Lung microvascular endothelial cell (primary cell): Measurements from ENCODE around the gene PABPN1L. TPM values are rescaled to one million over a fixed set of nuclear protein-coding genes. Genes with fewer than 3 reads are reported as not detected.
"Not testable (repeated sequence)": the region's sequence is repeated elsewhere in the genome, so short reads cannot be mapped to it uniquely, and the experiment has no call there.

Experiments used
- DNase-seq, 2 donors: peaks; one replicate each; pipeline versions ENCODE4 v3.0.0 to v3.0.0-alpha.2; 2010; ENCODE audit warnings: low read depth in 2 of 2
- total RNA-seq: library from RNA; depleted of rRNA; stranded (reverse); fragments of >200 nt; gene quantifications from 2 replicates; pipeline ENCODE4 v1.2.1, GENCODE V29; 2014

Gene PABPN1L
- total RNA-seq, 1 donor from 2014 or later, result not detected

DNA sequence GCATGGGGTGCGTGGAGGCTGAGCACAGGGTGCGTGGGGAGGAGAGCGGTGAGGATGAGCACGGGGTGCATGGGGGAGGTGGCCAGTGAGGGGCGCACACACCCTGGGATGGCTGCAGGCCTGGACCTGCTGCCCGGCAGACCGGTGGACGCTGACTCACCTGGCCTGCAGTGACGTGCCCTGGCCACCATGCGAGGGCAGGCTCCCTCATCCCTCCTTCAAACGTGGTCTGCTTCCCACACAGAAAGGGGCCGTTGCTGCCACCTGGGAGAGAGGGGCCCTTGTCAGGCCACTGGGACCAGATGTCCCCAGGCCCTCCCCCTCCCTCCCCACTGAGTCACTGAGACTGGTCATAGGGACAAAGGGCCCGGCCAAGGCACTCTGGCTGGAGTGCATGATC, 34.6 kb downstream of the PABPN1L start:
- no peak for DNase-seq

DNA sequence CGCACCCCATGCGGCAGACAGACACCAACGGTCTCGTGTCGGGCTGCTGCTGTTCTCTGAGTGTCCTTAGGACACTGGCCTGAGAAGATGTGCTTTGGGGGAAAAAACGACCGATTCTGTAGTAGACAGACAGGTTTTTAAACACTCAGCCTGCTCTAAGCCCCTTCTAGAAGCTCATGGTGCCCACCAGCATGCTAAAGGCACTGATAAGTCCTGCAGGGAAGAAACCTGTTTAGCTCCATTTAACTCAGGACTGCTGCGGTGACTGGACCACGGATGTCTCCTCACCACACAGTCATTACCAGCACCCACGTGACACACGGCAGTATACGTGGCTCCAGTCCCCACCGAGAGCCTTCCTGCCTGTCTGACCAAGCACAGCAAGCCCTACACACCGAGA, 35.7 kb downstream of the PABPN1L start:
- DNase-seq, result no peak

DNA sequence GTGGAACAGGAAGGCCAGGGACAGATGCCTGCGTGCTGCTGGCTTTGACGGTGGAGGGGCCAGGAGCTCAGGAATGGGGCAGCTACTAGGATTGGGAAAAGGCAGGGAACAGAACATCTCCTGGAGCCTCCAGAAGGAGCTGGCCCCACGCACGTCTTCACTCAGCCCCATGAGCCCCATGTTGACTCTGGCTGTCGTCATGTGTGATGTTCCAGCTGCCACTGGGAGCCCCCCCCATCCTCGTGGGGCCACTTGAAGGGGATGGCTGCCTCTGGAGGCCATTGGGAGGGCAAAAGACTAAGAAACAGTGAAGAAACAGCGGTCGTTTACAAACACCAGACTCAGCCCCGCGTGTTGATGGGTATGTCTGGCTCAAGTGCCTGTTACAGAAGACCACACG, 36.2 kb downstream of the PABPN1L start:
- DNase-seq, result no peak

DNA sequence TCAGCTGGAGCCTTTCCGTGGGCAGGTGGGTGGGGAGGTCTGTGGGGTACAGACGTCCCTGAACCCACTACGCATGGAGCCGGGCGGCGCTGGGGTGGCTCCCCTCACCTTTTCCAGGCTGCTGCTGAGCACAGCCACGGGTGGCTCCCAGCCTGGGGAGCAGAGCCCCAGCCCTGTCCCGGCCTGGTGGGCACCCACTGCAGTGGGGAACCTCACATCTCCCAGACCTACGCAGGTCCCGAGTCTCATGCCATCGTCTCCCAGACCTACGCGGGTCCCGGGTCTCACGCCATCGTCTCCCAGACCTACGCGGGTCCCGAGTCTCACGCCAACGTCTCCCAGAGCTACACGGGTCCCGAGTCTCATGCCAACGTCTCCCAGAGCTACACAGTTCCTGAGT, 37.7 kb downstream of the PABPN1L start:
- no peak for DNase-seq

DNA sequence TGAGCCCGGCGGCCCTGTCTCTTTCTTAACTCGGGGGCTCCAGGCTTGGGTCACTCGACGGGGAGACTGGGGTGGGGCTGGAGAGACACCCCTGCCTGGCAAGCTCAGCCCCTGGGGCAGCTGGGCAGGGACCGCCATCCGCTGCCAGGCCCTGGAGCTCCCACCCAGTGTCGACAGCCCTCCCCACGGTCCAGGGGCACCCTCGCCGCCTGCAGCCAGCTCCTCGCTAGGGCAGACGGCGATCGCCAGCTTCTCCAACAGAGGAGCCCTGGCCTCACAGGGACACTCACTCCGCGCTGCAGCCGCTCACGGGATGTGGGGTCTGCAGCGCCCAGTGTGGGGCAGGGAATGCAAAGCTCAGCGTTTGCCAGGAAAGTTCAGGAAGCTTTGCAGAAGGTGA, 38.7 kb downstream of the PABPN1L start:
- DNase-seq, result no peak

DNA sequence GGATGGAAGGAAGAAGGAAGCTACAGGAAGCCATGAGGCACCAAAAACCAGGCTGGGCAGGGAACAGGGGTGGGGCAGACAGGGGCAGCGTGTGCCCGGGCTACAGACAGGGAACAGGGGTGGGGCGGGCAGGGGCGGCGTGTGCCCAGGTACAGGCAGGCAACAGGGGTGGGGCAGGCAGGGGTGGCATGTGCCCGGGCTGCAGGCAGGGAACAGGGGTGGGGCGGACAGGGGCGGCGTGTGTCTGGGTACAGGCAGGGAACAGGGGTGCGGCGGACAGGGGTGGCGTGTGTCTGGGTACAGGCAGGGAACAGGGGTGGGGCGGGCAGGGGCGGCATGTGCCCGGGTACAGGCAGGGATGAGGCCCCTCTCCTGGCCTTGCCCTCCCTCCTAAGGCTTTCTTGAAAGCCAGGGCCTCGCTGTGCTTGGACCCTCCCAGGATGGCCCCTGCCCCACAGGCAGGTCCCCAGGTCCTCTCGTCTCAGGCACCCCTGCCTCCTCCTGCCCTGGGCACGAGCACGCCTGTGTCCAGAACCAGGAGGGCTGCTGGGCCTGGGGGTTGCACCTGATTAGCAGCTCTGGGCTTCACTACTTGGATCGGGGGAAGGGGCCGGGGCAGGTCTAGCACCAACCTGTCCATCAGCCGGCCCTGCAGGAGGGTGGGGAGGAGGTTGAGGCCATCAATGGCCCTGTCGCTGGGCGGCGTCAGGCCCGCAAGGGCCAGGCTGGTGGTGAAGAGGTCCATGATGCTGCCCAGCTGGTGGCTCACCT, 40.2 kb downstream of the PABPN1L start:
- DNase-seq, result no peak

DNA sequence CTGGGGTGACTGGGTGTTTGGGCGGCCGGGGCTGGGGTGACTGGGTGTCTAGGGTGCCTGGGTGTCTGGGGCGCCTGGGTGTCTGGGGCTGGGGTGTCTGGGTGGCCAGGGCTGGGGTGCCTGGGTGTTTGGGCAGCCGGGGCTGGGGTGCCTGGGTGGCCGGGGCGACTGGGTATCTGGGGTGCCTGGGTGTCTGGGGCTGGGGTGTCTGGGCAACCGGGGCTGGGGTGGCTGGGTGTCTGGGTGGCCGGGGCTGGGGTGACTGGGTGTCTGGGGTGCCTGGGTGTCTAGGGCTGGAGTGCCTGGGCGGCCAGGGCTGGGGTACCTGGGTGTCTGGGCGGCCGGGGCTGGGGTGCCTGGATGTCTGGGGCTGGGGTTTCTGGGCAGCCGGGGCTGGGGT, 41.3 kb downstream of the PABPN1L start:
- DNase-seq, result no peak

DNA sequence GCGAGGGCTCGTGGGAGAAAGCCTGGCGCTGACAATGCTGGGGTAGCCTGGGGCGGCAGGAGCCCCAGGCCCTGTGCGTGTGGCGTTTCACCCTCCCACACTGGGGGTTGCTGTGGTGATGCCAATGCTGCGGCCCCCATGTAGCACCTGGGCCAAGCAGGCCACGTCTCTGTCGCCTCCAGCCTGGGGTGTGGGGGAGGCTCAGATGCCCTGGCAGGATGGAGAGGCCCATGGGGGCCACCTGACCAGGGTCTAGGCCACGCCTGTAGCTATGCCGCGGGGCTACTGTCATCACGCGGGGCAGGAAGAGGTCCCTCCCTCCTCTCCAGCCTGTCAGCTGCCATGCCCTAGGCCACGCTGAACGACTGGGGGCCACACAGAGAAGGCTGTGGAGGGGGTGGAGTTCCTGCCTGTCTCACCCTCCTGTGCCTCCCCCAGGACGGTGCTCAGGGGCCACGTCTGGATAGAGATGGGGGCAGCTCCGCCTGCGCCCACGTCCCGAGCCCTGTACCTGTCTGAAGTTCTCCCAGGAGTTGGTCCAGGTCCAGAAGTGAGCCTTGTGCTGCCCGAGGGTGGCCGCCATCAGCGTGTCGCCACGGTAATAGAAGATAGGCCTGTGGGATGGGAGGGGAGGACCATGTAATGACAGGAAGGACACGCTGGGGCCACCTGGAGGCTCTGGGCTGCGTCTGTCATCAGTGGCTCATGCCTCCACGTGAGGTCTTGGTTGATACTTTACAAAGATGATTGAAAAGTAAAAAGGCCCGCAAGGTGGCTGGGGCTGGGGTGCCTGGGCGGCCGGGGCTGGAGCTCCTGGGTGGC, 42.0 kb downstream of the PABPN1L start:
- DNase-seq, result no peak

DNA sequence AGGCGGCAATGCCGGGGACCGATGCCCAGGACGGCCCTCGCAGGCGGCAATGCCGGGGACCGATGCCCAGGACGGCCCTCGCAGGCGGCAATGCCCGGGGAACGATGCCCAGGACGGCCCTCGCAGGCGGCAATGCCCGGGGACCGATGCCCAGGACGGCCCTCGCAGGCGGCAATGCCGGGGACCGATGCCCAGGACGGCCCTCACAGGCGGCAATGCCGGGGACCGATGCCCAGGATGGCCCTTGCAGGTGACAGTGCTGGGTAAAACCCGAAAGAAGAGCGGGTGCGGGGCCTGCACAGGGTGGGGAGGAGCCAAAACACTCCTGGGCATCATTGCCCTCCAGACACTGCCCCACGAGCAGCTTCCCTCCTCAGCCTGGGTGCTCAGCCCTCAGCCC, 42.8 kb downstream of the PABPN1L start:
- DNase-seq, result not testable (repeated sequence)

DNA sequence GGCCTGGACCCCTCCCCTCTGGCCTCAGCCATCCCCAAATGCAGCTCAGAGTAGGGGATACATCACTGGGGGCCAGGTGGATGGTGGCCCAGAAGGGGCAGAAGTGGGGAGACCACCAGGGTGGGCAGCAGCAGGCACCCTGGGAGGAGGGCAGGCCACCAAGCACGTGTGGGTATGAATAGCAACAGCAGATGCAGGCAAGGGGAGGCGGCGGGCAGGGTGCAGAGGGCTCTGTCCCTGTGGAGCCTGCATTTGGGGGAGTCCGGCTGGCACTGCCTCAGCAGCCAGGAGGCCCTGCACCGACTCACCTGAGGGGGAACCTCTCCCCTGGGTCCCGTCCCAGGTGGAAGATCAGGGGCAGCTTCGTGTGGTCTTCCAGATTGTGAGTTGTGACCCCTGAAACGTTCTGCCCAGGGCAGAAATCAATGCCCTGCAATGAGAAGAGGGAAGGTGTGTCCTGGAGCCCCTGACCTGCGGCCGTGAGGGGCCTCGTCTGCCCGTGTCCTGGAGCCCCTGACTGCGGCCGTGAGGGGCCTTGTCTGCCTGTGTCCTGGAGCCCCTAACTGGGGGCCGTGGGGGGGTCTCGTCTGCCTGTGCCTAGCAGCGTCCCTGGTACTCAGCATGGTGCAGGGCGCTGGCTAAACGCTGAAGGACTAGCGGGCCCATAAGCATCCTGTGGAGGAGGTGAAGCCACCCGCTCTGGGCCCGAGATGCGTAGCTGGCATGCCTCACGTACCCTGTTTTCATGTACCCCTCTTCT, 44.0 kb downstream of the PABPN1L start:
- DNase-seq, result no peak

DNA sequence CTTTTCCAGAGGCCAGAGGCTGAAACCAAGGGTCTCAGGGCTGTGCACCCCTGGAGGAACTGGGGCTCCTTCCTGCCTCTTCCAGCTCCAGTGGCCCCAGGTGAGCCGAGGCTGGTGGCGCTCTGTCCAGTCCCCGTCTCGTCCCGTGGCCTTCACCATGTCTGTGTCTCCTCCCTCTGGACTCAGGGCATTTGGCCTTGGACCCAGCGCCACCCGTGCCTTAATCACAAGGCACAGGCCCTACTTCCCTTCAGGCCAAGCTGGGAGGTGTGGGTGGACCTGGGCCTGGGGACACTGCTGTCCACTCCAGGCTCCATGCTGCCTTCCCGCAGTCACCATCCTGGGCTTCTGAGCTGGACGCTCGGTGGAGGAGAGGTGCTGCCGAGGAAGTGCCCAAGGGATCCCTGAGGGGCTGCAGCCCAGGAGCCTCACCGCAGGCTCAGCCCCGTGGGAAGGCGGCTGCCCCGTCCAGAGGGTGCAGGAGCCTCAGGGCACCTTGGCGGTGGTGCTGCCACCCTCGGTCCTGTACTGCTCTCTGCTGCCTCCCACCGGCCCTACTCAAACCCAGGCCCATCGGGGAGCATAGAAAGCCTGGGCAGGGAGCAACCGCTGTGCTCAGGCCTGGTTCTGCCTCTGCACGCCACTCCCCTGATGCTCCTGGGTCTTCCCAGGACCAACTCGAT, 45.2 kb downstream of the PABPN1L start:
- DNase-seq, result no peak

DNA sequence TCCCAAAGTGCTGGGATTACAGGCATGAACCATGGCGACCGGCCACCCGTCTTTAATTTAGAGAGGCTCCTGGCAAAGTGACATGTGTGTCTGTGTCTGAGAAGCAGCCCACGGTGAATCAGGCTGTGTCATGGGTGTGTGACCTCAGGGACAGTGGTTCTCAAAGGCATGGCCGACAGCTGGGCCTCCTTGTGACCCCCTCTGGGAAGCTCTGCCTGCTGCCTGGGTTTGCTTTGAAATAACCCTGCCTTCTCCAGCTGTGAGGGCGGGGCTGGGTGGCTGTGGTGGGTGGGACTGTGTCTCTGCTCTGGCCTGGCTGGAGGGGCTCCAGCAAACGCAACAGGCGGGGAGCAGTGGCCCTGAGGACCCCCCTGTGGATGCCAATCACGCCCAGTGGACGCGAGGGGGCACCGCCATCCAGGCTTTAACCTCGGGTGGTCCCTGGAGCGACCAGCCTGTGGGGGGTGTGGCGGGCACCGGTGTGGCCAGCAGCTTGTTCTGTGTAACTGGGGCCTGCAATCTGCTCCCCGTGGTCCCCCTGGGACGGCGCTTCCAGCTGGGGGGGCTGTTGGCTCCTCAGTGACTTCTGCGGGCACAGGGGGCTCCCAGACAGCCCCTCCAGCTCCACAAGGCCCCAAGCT, 46.0 kb downstream of the PABPN1L start:
- DNase-seq, result no peak

DNA sequence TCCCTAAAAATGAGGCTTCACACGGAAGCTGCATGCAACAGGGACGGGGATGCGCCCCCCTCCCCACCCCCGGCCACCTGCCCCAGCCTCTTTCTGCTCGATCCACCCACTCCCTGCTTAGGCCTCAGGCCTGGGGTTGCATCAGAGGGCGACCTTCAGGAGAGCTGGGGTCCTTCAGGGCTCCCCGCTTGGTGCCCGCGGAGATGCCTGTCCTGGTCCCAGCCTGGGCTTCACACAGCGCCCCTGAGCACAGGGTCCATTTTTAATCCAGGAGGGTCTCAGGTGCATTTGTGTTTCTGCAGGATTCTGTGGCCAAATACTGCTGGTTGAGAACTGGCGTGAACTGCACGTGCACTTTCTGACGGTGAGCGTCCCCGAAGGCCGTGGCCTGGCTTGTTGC, 47.3 kb downstream of the PABPN1L start:
- DNase-seq, result no peak

DNA sequence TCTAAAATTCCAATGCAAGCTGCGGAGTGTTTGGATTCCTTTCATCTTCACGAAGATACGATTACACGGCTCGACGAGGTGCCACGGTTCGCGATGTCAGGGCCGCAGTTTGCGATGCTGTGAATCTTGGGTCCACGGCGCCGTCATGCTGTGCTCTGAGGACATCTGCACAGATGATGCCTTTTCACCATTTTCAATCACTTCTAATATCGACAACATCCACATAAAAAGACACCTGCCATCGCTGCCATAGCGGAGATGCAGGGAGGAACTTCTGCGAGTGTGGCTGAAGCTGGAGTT, 47.9 kb downstream of the PABPN1L start:
- DNase-seq, result no peak

DNA sequence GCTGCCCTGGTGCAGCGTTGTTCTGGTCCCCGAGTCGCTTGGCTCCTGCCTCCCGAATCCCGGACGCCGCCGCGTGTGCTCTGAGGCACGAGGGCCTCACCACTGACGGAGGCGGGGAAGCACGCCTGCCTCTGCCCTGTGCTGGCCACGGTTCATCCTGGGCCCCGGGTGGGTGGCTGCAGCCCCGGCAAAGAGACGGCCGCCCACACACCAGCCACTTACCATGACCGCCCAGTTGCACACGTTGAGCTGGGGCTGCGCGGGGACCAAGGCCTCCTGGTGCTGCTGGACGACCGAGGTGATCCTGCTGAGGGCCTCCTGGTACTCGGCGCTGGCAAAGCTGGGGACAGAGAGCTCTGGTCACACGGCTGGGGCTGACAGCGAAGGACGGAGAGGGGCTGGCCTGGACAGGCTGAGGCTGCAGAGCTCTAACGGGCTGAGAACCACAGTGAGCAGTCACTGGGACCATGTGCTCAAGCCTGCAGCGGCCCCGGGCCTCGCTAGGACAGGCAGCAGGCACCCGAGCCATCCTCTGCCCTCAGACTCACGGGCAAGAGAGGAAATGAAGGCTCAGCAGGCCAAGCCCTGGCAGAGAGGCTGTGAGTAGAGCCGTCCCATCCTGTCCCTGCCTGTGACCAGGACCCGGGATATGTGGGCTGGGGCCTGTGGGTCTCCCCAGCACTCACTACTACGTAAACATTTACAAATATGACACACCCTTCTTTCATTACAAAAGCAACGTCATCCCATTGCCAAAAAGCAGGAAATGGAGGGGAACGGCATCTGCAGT, 48.5 kb downstream of the PABPN1L start:
- DNase-seq, result no peak

DNA sequence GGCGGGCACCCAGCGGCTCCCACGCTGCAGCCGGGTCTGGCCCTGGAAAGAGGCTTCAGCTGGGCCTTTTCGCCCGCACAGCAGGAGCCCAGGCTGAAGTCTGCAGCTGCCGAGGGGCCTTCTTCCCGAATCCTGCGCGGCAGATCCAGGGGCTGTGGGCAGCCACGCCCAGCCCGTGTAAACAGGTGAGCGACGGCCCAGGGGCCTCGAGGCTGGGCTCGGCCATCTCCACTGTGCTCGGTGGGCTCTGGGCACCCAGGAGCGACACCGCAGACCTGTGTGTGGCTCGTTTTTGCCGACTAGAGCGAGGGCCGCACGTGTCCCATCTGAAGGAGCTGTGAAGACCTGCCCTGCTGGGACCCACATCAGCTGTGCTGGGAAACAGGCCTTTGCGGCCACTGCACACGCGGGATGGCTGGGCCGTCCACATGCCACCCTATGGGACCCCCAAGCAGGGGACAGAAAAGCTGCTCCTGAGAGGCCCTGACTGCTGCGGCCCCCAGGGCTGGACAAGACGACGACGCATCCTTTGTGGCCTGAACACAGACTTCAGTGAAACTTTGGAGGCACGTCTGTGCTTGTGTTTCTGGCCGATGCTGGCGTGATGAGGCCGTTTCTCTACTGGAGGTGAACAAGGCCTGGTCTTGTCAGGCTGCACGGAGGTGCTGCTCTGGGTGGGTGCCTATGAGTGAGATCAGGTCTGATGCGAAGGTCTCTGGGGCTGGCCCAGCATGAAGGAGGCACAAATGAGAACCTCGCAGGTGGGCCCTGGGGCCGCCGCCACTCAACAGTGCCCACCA, 49.5 kb downstream of the PABPN1L start:
- DNase-seq, result no peak

DNA sequence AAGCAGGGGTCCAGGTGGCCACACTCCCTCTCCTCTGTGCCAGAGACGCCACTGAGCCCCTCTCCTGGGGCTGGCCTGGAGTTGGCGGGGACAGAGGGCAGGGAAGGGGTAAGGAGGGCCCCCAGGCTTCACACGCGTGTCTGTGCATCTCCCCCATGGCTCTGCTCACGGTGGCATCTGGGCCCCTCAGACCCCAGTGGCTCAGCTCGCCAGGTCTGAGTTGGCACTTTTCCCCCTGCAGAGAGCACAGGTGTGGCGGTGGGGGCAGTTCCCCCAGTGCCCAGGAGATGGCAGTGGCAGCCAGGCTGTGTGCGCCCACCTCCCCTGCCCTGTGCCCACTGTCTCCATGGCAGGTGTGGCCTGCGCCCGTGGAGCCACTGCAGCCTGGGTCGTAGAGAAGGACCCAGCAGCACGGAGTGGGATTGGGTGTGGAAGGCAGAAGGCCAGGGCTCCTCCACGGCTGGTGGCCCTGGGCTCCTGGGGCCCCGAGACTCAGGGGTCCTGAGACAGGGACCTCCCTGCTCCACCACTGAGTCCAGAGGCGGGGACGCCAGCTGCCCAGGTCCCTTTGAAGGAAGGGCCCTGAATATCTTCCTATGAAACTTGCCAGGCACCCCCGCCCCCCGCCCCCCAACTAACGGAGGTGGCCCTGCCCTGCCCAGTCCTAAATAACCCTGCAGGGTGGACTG, 50.4 kb downstream of the PABPN1L start:
- DNase-seq, result peak; percentile 26 to 61

DNA sequence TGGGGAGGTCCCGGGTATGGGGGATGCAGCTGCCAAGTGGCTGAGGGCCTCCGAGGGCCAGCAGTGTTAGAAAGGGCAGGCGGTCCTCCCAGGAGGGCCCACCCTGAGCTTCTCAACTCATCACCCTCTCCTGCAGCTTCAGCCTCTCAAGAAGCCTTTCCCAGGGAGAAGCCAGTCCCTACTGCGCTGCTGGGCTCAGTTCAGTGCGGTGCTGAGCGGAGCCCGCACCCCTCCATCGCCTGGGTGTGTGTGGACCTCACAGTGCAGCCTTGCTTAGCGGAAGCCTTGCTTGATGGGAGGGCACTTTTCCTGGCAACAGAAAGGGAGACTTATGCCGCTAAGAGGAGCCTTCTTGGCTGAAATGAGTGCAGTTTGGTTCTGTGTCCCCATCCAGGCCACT, 51.2 kb downstream of the PABPN1L start:
- DNase-seq, result no peak

DNA sequence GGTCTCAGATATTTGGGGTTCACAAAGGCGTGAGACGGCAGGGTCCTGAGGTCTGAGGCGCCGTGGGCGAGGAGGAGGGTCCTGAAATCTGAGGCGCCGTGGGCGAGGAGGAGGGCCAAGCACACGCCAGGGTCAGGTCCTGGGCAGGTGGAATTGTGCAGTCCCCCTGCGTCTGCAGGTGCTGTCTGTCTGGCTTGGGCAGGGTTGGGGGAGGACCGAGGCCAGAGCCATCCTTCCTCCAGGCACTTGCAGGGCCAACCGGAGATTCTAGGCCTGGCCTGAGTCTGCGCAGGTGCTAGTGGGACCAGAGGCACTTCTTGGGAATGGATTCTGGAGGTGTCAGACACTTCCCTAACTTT, 52.3 kb downstream of the PABPN1L start:
- no peak for DNase-seq
